COR-L47 (cell line): Measurements from ENCODE around the gene MED27.
A peak's percentile ranks its signal among the peaks of the same experiment; 100 is the strongest.

Experiments used
- DNase-seq: peaks from one replicate; lab custom pipeline; 2025; lab: John Stamatoyannopoulos, UW

MED27 gene

DNA sequence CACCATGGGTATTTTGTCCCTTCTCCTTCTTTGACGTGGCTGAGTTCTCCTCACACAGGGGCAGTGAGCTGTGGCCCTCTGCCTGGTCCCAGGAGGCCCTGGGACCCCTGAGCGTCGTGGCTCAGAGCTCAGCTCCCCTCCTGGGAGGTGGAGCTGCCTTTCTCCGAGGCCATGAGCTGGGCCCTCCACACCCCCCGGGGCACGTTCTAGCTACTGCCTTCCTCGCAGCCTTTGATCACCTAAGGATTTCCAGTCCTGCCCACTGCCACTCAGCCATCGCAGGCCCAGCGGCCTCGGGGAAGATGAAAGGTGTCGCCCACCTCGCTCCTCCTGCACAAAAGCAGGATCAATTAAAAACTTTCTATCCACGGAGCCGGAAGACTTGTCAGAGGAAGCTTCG, 244.9 kb downstream of the MED27 start:
- no peak for DNase-seq

DNA sequence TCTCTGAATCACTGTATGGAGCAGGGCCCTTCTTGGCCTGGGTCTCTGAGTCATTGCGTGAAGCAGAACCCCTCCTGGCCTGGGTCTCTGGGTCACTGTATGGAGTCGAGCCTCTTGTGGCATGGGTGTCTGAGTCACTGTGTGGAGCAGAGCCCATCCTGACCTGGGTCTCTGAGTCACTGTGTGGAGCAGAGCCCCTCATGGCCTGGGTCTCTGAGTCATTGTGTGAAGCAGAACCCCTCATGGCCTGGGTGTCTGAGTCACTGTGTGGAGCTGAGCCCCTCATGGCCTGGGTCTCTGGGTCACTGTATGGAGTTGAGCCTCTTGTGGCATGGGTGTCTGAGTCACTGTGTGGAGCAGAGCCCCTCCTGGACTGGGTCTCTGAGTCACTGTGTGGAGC, 245.8 kb downstream of the MED27 start:
- no peak for DNase-seq

DNA sequence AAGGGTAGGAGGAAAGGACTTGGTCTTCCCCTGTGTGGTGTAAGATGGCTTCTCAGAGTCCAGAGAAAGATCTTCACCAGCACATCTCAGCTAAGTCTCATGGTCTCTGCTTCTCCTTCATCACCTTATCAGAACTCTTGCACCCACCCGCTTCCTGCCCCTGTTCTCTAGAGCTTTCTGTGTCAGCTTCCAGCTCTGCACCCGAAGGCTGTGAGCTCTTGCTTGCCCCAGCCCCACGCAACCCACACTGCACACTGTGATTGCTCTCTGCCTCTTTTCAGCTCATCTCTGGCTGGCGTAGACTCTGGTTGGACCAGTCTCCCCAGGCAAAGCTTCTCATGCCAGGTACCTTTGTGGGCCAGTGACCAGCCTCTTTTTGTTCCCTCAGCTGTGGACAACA, 246.6 kb downstream of the MED27 start:
- no peak for DNase-seq

DNA sequence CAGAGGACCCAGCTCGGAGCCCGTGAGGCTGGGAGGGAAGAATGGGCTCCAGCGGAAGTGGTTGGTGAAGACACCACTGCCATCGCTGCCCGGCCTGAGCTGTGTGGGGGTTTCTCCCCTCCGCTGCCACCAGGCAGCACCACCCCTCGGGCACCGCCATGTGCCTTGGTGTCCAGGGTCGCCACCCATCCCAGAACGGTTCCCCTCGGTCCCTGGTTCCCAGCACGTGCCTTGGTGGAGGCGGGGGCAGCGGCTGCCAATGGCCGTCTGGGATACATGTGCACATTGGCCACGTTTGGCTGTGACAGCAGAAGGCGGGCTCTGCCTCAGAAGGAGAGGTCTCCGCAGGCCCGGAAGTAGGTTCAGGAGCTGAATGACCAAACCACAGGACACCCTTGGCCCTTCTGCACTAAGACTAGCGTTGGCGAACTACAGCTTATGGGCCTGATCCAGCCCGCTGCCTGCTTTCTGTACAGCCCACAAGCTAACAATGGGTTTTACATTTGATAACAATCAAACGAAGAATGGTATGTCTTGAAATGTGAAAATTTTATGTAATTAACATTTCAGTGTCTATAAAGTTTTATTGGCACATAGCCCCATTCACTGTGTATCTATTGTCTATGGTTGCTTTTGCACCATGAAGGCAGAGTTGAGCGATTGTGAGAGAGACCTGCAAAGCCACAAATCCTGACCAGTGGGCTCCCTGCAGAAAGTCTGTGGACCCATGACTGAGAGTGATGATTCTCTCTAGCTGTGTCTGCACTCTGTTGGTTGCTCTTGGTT, 248.1 kb downstream of the MED27 start:
- DNase-seq, result no peak

DNA sequence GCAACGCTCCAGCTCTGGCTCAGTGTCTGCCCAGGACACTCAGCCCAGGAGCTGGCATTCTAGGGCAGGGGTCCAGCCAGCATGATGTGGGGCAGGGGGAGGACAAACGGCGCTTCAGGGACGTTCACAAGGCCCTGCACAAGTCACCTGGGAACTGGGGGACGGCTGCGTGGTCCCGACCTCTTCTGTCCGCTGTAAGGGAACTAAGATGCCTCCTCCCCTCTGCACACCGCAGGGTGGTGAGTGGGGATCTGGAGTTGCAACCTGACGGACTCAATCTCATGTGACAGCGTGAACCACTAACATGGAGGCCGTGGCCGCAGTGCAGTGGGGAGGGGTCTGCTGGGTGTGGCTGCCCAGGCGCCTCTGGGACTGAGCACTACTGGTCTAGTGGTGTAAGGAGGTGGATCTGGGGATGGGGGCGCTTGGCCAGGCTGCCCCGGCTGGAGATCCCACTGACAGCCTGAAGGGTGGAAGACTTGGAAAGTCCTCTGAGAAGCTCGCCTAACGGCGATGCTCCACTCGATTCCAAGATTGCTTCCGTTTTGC, 251.8 kb downstream of the MED27 start:
- no peak for DNase-seq

DNA sequence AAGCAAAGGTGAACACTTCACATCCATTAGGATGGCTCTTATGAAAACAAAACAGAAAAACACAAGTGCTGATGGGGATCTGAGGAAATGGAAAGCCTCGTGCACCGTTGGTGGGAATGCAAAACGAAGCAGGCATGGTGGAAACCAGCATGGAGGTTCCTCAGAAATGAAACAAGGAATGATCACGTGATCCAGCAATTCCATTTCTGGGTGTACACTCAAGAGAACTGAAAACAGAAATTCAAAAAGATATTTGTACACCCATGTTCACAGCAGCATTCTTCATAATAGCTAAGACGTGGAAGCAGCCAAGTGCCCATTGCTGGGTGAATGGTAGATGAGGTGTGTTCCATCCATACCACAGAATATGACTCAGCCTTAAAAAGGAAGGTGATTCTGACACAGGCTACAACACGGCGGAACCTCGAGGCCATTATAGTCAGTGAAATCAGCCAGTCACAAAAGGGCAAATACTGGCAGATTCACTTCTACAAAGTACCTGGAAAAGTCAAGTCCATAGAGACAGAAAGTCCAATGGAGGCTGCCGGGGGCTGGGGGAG, 252.6 kb downstream of the MED27 start:
- DNase-seq, result no peak

DNA sequence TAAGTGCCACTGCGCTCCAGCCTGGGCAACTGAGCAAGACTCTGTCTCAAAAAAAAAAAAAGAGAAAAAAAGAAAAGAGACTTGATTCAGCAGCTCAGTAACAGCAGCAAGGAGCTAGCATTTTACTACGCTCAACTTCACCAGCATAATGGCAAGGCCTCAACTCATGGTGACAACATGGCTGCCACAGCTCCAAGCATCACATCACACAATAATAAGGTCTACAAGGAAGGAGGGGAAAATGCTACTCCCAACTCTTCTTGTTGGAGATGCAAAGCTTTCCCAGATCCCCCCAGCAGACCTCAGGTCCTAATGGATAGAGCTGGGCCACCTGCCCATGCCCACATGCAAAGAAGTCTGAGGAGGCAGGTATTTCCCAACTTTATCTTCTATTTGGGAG, 253.6 kb downstream of the MED27 start:
- DNase-seq, result no peak

DNA sequence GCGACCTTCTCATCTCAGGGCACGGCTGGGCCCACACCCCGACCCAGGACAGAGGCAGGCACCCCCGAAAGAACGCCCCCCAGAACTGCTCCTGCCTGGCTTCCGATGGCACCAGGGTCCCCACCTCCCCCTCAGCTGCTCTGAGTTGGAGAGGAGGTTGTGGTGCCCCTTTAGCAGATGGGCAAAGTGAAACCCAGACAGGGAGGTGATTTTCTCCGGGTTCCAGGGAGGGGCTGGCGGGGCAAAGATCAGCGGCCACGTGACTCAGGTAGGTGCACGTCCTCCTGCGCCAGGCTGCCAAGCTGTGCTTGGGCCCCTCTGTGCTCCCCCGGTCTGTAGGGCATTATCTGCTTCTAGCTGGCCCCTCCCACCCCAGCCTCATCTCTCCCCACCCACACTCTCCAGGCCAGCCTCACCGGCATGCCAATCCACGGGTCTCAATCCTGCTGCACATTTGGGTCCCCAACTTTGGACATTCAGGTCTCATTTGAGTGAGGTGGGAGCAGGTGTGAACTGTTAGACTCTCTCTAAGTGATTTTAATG, 254.6 kb downstream of the MED27 start:
- no peak for DNase-seq

DNA sequence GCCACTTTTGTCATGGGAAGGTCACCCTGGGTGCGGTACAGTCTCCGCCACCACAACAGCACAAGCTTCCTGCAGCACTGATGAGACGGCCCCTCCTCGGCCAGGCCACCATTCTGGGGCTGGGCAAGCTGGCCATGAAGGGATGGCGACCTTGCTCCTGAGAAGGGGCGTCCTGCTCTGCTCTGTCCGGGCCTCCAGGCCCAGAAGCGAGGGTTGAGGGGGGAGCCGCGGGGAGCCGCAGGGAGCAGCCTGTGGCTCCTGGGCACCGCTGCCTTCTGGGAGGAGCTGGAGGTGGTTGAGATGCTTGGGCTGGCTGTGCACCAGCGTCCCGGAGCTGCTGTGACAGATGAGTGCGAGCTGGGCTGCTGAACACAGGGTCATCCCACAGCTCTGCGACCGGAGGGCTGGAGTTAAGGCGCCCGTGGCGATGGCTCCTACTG, 255.5 kb downstream of the MED27 start:
- no peak for DNase-seq

DNA sequence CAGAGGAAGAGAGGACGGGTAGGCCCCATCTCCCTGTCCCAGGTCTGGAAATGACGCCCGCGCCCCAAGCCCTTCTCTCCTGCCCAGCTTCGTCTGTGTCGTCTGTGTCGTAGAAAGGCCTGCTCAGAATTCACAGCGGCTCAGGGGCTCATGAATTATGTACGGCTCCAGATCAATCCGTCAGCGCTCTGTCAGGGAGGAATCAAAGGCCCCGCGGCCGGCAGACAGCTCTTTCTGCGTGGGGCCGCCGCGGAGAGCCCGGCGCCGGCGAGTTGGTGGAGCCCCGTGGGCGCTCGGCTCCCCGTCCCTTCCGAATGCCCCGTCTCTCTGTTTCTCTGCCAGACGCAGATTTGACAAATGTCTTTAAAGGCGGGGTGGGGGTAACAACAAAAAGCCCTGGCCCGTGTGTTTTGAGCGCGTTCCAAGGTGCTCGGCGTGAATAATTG, 255.9 kb downstream of the MED27 start:
- peak; percentile 44 for DNase-seq

DNA sequence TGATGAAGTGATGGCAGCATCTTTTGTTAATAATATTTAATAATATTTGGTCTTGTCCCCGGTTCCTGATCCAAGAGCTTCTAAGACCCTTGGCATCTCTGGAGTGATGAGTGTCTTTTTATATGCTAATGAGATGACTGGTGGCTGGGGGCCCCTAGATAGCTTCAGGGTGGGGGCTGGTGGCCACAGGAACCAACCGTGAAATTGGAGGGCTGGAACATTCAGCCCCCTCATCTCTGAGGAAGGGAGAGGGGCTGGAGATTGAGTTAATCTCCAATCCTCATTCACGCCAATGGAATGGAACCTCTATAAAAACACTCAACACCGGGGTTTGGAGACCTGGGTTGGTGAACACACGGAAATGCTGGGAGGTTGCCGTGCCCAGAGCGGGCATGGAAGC, 261.6 kb downstream of the MED27 start:
- no peak for DNase-seq

DNA sequence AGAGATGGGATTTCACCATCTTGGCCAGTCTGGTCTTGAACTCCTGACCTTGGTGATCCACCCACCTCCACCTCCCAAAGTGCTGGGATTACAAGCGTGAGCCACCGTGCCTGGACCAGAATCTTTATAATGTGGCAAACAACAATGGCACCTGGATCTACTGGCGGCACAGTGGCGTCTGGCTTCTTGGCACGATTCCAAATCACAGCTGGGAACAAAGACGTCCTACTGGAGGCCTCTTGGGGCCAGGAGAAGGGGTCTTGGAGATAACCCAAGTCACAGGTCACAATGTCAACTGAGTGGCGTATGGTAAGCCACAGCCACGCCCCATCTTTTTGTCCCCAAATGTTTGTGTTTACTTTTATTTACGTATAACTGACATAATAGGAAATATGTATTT, 262.0 kb downstream of the MED27 start:
- peak; percentile 96 for DNase-seq

DNA sequence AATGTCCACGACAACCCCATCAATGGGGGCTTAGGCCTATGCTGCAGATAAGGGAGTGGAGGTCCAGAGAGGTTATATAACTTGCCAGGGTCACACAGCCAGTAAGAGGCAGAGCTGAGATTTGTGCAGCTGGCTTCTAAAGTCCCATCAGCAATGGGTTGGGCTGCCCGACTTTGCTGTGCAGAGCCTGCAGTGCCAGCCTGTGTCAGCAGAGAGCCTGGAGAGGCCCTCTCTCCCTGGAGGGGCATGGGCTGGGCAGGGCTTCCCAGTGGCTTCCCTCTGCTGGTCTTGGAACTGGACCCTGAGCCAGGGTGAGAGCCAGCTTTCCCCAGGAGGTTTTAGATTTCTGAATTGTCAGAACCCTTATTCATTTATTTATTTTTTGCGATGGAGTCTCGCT, 262.6 kb downstream of the MED27 start:
- DNase-seq, result no peak

DNA sequence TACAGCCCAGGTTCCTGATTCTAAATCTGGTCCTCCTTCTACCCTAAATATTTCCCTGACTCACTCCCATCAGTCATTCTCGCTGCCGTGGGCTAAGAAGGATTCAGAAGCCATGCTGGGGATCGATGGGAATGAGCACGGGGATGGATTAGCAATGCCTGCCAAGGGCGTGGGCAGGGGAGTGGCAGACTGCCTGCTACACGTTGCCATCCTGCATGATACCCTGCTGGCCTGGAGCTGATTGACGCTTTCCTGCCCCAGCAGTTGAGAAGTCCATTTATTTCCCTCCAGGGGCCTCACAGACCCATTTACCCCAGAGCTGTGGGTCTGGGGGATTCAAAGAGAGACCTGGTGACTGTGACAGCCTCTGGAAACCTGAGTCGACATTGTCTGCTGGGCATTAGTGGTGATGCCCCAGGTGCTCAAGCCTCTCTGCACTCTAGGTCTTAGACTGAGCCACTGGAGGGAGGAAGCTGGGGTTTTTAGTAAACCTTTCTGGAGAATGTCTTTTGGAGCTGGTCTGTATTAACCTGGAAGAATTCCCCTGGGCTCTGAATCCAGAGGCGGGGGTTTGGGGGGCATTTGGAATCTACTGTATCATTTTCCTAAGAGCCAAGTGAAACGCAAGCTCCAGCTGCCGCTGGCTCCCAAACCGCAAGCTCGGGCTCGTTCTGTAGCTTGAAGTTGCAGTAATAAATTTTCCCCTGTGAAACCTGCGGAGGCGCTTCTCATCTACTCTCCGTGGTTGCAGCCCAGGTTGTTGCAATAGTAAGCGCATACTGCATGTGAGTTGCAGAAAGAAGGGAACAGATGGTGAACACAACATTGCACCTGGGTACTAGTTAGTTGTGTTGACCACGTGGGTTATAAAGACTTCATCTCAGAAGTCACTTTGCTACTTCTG, 263.4 kb downstream of the MED27 start:
- no peak for DNase-seq

DNA sequence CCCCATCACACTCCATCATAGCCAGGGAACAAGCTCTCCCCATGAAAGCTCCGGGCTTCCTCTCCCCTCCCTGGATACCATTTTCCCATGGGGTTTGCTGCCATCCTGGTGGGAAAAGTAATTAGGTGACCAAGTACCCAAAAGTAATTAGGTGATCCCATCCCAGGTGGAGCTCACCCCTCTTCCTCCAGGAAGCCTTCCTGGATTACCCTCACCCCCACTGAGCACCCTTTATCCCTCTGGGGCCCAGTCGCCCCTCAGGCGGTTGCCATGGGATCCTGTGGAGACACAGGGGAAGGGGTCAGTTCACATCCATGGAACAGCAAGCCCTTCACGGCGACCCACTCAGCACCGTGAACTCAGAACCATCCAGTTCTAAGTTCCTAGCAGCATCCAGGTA, 265.0 kb downstream of the MED27 start:
- DNase-seq, result no peak

DNA sequence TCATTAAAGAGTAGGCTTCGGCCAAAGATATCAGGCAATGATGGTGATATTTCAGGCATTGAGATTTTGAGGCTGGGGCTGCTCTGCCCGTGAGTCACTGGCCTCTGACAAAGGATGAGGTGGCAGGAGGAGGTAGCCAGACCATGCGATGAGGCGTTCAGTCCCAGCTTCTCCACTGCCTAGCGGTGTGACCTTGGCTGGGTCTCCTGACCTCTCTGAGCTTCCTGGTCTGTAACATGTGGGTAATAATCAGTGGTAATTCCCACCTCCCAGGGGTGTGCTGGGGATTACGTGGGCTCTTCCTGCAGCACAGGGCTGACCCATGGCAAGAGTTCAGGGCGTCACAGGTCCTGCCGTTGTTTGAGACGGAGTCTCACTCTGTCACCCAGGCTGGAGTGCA, 266.6 kb downstream of the MED27 start:
- no peak for DNase-seq

DNA sequence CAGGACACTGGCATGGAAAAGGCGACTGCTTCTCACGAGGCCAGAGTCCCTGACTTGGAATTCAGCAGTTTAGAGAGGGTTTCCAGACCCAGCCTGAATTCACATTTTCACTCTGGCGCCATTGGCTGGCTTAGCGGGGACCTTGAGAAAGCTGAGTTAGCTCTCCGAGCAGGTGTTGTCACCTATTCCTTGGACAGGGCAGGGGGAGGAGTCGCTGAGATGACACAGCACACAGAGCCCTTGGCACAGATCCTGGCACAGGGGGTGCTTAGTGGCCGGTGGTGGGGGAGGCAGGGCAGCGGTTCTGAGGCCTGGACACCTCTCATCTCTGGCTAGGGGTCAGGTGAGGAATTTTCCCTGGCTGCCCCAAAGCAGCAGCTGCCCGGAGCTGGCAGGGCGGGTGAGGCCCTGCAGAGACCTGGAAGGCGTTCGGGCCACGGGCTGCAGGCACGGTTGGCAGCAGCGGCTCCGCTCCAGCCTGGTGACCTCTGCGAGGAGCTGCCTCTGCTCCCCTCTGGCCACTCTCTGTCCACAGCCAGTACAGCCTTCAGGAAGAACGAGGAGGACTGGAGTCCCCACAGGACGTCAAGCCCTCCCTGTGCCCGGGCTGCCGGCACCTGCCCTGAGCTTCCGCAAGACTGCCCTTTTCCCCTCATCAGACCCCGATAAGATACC, 267.4 kb downstream of the MED27 start:
- DNase-seq, result no peak

DNA sequence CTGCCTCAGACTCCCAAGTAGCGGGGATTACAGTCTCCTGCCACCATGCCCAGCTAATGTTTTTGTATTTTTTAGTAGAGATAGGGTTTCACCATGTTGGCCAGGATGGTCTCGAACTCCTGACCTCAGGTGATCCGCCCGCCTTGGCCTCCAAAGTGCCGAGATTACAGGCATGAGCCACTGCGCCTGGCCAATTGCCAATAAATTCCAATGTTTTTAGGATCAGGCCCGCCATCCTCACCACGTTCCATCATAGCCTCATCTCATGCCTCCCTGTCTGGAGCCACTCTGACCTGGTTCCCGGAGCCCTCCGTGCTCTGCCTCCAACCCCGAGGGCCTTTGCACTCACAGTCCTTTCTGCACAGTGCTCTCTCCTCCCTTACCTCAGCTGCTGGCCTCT, 268.3 kb downstream of the MED27 start:
- no peak for DNase-seq

DNA sequence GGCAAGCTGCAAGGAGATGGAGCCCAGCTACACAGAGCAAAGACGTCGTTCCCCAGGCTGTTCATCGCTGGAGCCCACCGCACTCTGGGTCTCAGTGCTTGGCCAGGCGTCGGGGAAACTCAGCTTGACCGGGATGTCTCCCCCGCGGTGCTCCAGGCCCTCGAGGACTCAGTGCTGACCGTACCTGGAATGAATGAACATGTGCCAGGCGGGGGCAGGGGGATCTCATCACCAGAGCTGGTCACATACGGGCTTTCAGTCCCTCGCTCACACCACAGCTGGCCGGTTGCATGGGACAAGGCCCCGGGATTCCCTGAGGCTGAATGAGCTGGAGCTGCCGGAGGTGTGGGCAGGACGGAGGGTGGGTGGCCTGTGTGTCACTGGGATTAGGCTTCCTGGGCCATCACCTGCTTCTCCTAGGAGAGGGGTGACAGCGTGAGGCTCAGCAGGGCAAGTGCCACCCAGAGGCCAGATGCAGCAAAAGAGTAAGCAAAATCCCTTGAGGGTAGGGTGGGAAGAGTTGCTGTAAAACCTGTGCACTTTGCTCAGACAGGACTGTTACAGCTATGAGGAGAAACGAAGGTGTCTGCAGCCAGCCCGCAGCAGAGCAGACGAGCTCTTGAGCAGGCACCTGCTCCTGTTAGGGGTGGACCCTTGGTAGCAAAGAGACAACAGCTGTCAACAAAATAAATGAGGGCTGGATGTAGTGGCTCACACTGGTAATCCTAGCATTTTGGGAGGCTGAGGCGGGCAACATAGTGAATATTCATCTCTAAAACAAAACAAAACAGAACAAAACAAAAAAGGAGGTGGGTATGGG, 269.1 kb downstream of the MED27 start:
- peak; percentile 20 for DNase-seq
